Embryonic facial prominence (tissue), 1 donor: ENCODE results near the gene CHCHD3.

ENCODE experiments used
- DNase-seq: peaks from one replicate; pipeline ENCODE4 v3.0.0-alpha.2; 2016; ENCODE audit errors: extremely low spot score

The CHCHD3 gene

DNA sequence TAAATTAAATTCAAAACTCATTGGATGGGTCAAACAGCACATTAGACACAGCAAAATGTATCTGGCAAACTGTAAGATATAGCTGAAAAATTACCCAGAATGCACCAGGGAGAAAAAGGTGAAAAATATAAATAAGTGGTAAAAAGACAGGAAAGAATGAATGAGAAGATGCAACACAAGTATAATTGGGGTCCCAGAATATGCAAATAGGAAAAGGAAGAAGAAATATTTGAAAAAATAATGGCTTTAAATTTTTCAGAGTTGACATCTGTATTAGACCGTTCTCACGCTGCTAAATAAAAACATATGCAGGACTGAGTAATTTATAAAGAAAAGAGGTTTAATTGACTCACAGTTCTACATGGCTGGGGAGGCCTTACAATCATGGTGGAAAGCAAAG, 337.9 kb downstream of the CHCHD3 start:
- no peak for DNase-seq

DNA sequence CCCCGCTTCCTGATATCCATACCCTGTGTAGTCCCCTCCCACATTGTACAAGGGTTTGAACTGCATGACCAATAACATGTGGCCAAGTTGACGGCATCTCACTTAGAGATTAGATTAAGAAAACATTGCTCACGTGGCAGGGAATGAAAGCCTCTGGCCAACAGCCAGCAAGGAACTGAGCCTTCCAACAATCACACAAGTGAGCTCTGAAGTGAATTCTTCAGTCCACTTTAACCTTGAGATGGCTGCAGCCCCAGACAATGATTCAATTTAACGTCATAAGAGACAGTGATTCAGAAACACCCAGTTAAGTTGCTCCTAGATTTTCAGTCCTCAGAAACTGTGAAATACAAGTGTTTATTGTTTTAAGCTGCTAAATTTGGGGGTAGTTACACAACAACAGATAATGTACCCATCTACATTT, 339.7 kb downstream of the CHCHD3 start:
- no peak for DNase-seq

DNA sequence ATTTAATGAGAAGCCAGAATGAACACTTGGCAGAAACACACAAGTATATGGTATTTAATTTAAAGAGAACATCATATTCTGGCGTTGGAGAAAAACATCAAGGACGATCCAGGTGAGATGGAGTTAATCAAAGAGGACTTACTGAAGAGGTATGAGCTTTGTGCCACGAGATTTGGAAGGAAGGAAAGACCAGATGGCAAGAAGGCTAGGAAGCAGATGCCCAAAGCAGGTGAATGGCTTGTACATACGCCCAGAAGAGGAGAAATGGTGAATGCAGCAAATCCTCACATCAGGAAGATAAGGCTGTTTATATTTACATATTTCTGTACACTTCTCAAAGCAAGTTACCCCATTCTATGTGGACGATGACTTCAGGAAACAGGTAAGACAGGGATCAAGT, 341.7 kb downstream of the CHCHD3 start:
- DNase-seq = no peak

DNA sequence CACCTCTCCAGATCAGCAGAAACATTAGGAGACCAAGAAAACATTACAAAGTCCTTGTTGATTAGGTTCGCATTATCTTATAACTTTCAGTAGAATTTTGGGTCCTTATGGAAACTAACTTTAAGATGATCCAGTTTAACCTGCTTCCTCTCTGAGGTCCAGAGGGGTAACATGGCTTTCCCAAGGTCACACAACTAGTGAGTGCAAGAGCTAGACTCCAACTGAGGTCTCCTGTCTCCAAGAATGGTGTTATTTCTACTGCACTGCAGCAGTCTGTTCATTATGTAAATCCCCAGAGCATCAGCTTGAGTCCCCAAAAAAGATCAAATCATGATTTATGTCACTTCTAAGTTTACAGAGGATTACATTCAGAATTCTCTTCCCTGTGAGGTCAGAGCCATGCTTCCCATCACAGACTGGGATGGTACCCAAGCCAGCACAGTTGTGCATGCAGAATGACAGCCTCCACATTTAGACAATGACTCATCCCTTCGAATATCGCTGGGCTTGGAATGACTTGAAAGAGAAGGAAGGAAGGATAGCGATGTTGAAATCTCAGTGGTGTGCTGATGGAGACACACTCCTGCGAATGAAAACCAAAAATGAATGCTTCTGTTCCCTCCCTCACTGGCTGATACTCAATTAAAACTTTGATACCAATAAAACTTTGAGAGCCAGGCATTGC, 342.5 kb downstream of the CHCHD3 start:
- no peak for DNase-seq

DNA sequence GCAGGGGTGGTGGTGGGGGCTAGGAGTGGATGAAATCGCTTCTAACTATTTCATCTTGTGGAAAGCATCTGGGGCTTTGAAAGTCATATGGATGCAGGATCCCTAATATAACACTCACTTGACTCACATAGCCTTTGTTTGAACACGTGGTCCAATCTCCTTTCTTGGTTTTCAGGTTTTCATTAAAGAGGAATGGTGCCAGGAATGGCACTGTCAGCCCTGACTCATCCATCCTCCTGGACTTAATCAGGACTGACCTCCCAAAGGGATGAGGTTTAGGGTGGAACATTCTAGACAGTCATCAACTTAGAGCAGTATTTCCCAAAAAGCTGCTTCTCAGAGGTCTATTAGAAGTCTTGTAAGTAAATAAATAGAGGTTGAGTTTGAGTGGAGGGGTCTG, 343.6 kb downstream of the CHCHD3 start:
- DNase-seq = no peak

DNA sequence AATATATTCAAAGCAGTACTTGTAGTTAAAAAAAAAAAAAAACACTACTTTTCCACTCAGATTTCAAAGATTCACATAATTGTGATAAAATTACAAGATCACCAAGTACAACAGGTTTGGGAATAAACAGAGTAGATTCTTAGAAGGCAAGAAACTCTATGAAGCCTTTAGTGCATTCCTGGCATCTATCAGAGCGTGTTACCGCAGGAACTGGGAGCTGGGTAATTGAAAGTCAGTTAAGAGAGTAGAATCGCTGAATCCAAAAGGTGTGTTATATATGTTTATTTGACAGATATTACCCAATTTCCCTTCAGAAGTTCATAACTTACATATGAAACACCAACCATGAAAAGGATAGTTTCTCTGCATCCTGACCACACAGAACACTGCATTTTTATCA, 346.4 kb downstream of the CHCHD3 start:
- no peak for DNase-seq
